Body of pancreas (tissue), 4 donors: ENCODE data around the gene PDE1A.

Experiments used
- CTCF ChIP-seq, 7 experiments: fragments of 450-650 bp in 4 of 7; fragments of 200-600 bp in 3 of 7; sonication (generic) in 3 of 7; IDR thresholded peaks; one replicate each; pipeline ENCODE4 v1.5.1; 2016 to 2019; ENCODE audit warnings: antibody characterized with exemption in 7 of 7
- POLR2A ChIP-seq, 3 donors: fragments of 450-650 bp; IDR thresholded peaks; one replicate each; pipeline ENCODE4 v1.6.1; 2016; ENCODE audit warnings: antibody characterized with exemption in 3 of 3, mild to moderate bottlenecking in 2 of 3

GRCh38 chr2:182384860-182385259, 42.0 kb downstream of the PDE1A start:
- TF ChIP-seq CTCF (IDR thresholded peaks at IDR 0.05) (no peak), POLR2A (IDR thresholded peaks at IDR 0.05) (no peak)
